Left ventricle myocardium inferior (tissue), 1 donor: Measurements from ENCODE around the gene CSTPP1. TPM values are rescaled to one million over a fixed set of nuclear protein-coding genes. Genes with fewer than 3 reads are reported as not detected.

Experiments
- DNase-seq: peaks from one replicate; pipeline ENCODE4 v3.0.0-alpha.2; 2020
- H3K27ac ChIP-seq: fragments of 200-600 bp; replicated peaks from 2 replicates; pipeline ENCODE4 v1.8.0; 2021
- H3K27me3 ChIP-seq: fragments of 200-600 bp; 2 replicates; pipeline ENCODE4 v1.8.0; 2021; ENCODE audit warnings: low read depth
- H3K36me3 ChIP-seq: fragments of 200-600 bp; 2 replicates; pipeline ENCODE4 v1.8.0; 2021
- H3K4me1 ChIP-seq: fragments of 200-600 bp; 2 replicates; pipeline ENCODE4 v1.8.0; 2021
- H3K4me3 ChIP-seq: fragments of 200-600 bp; 2 replicates; pipeline ENCODE4 v1.8.0; 2021; ENCODE audit warnings: mild to moderate bottlenecking, moderate library complexity
- H3K9me3 ChIP-seq: fragments of 200-600 bp; replicated peaks from 2 replicates; pipeline ENCODE4 v1.8.0; 2021
- CTCF ChIP-seq: fragments of 200-600 bp; IDR thresholded peaks from 2 replicates; pipeline ENCODE4 v1.8.0; 2021; ENCODE audit warnings: antibody characterized with exemption, mild to moderate bottlenecking, borderline replicate concordance
- intact Hi-C: fragments of 100-400 bp; cut with micrococcal nuclease; formaldehyde crosslinking; loops from one replicate; pipeline ENCODE4 v1.11.0; 2022
- total RNA-seq: library from RNA; stranded (reverse); fragmentation: NEBNext Ultra II Directional; extraction: Animal tissue kit (Norgen Biotek cat#: 25700); gene quantifications from one replicate; pipeline ENCODE4 v1.2.1, GENCODE V29; 2021
- donor health status: DM: no; HTN: yes; CAD: no; lungs with severe emphysema.

The CSTPP1 gene
- total RNA-seq, 1 donor from 2014 or later: 12.9 TPM

- intact Hi-C loops: no loop called here
- H3K36me3 ChIP-seq: no peaks in the 10 kb centered on the region
- H3K4me1 ChIP-seq: peaks cover 8% of the 10 kb centered on the region
- no peak overlapping the region for H3K27ac ChIP-seq
- no peak for DNase-seq
- H3K4me3 ChIP-seq: no peak overlapping the region
- peaks cover 7% of the 10 kb centered on the region for H3K9me3 ChIP-seq
- no peaks in the 10 kb centered on the region for H3K27me3 ChIP-seq
- TF ChIP-seq CTCF: no peak
Observed at GRCh38 chr11:47060807-47061206, 124.2 kb downstream of the CSTPP1 start.

GRCh38 chr11:47061429-47062178 lies 125.0 kb downstream of the CSTPP1 start:
- no peak for TF ChIP-seq CTCF
- Histone ChIP-seq H3K4me1 (no peaks in the 10 kb centered on the region), H3K27ac (no peak overlapping the region), H3K36me3 (no peaks in the 10 kb centered on the region), H3K27me3 (no peaks in the 10 kb centered on the region), H3K4me3 (no peak overlapping the region), H3K9me3 (peaks cover 7% of the 10 kb centered on the region)
- DNase-seq: no peak
- intact Hi-C loops: no loop called here

GRCh38 chr11:47062736-47063135 lies 126.2 kb downstream of the CSTPP1 start:
- intact Hi-C loops: no loop called here
- H3K4me3 ChIP-seq: no peak overlapping the region
- no peak overlapping the region for H3K27ac ChIP-seq
- H3K36me3 ChIP-seq: no peaks in the 10 kb centered on the region
- no peak for TF ChIP-seq CTCF
- DNase-seq: no peak
- H3K27me3 ChIP-seq: no peaks in the 10 kb centered on the region
- no peaks in the 10 kb centered on the region for H3K4me1 ChIP-seq
- H3K9me3 ChIP-seq: peaks cover 5% of the 10 kb centered on the region

GRCh38 chr11:47067401-47067800 lies 130.8 kb downstream of the CSTPP1 start:
- no peak overlapping the region for H3K27ac ChIP-seq
- no peaks in the 10 kb centered on the region for H3K9me3 ChIP-seq
- intact Hi-C loops: no loop called here
- no peak for DNase-seq
- H3K27me3 ChIP-seq: no peaks in the 10 kb centered on the region
- TF ChIP-seq CTCF: no peak
- H3K4me1 ChIP-seq: peaks cover 13% of the 10 kb centered on the region
- no peaks in the 10 kb centered on the region for H3K36me3 ChIP-seq
- H3K4me3 ChIP-seq: no peak overlapping the region

- intact Hi-C loops: no loop called here
Observed at GRCh38 chr11:47070769-47071168, 134.2 kb downstream of the CSTPP1 start.

More at GRCh38 chr11:47070769-47071168, 134.2 kb downstream of the CSTPP1 start:
- Histone ChIP-seq H3K36me3 (no peaks in the 10 kb centered on the region), H3K4me3 (no peak overlapping the region), H3K27me3 (no peaks in the 10 kb centered on the region), H3K27ac (no peak overlapping the region), H3K4me1 (peaks cover 13% of the 10 kb centered on the region), H3K9me3 (no peaks in the 10 kb centered on the region)
- no peak for DNase-seq
- TF ChIP-seq CTCF: no peak
